Dermis blood vessel endothelial cell (primary cell): ENCODE measurements around the gene FAM153A. TPM values are rescaled to one million over a fixed set of nuclear protein-coding genes. Genes with fewer than 3 reads are reported as not detected.
"Not testable (repeated sequence)": the region's sequence is repeated elsewhere in the genome, so short reads cannot be mapped to it uniquely, and the experiment has no call there.

ENCODE experiments used
- DNase-seq: peaks from one replicate; pipeline ENCODE4 v3.0.0; 2010
- total RNA-seq: library from RNA; depleted of rRNA; stranded (reverse); fragments of >200 nt; gene quantifications from 2 replicates; pipeline ENCODE4 v1.2.3, GENCODE V29; 2014

Gene FAM153A
- total RNA-seq: not detected in 2 replicates

DNA sequence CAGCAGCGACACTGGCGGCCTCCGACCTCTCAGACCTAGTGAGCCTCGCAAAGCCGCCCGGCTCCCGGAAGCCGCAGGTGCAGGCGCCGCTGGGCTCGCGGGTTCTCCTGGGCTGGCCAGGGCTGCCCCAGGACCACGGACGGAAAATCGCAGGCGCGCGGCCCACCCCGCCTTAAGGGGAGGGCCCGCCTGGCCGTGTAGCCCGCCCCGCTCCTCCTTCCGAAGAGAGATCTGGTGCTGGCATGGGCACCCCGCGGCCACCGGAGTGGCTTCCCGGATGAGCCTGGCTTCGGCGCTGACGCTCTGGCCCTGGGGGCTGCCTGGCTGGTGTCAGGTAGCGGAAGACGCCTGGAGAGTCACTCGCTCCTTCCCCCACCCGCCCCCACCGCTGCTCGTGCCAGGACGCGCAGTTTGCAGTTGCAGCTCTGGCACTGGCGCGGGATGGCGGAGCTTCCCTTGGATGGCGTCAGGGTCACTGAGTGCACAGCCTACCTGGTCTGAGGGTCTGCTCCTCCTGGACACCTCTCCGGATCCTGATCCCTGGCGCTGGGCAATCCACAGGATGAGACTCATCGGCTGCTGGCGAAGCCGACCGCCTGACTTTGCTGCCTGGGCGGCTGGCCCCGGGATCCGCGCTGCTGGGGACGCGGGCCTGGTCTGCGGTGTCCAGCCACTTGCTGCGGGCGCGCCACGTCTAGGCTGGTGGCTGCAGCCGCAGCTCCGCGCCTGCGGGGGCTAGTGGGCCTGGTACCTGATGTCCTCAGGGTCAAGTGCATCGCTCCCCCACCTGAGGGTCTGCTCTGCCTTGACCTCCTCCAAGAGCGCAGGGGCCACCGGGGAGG is at the start of gene FAM153A:
Gene FAM153A, minus strand, starts transcription at position 108 of the 842 bp plus-strand sequence.
- DNase-seq: not testable (repeated sequence)

DNA sequence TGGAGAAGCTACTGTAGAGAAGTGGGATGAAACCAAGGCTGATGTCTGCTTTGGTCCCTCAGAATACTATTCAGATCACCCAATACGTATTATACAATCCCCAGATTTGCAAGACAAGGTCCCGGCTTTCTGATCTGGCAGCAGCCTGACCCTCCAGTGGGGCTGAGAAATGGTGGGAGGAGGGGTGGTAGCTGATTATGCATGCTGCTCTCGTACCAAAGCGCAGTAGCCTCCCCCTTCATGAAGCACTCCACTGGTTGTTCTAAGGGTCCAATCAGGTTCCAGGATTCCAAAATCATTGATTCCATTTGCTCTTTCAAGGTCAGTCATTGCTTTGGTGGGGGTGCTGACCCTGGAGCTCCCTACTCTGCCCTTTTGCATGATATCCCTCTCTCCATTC is 49.6 kb upstream of the FAM153A start:
- DNase-seq: not testable (repeated sequence)

DNA sequence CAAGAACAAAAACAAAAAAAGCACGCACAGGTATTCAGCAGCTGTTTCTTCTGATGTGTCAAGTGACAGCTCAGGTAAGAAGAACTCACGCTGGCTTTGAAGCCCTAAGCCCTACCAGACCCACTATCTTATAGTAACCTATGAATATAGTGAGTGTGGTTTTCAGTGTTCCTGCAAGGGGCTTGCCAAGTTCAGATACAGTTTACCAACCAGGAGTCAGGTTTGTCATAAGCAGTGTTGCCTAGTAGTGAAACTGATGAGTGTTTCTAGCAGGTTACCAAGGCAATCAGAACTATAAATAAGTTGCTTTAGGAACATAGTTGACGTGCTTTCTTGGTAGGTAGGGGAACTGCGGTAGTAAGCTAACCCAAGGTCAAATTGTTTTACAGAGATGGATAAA is 43.4 kb upstream of the FAM153A start:
- DNase-seq: not testable (repeated sequence)

DNA sequence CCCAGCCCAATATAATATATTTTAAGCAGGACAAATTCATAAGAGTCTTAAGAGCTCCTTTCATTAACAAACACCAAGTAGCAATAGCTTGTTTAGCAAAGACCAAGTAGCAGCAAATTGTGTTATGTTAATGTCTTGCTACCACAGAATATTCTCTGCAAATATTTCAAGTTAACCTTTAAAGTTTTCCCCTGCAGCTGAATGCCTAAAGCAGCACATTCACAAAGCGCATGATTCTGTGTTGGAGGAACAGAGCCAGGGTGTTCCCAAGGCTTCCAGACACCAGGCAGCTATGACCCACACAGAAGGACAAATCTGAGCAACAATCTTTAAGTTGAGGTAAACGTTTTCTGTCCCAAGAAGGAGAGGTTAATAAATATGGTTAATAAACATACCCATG is 42.1 kb upstream of the FAM153A start:
- not testable (repeated sequence) for DNase-seq

DNA sequence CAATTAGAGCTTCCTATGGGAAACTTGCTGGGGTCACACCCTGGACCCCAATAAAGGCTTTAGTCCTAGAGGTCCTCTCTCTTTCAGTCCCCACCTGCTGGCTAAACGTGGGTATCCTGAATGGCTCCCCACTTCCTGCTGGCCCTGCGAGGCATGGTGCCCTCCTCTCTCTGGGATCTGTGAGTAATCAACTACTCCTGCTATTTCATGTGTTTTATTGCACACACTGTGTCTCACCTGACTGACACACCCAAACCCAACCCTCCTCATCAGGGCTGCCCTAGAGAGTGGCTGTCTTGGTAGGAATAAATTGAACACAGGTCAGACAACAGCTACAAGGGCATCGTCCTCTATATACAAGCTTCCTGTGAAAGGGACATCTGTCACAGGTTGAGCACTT is 39.8 kb upstream of the FAM153A start:
- DNase-seq: not testable (repeated sequence)

DNA sequence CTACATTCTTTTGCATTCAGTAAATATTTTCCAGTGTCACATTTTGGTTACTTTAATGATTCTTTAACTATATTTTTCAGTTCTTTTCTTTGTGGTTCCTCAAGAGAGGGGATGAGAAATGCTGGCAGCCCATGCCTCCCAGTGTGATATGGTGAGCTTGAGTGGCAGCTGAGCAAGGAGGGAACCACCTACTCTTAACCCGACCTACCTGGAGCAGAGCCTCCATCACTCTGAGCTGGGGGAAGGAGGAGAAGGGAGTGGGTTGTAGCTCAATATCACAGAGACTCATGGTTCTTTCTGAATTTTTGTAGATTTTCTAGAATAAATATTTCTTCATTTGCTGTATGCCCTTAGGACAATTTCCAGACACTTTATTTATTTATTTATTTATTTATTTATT is 37.0 kb upstream of the FAM153A start:
- not testable (repeated sequence) for DNase-seq

DNA sequence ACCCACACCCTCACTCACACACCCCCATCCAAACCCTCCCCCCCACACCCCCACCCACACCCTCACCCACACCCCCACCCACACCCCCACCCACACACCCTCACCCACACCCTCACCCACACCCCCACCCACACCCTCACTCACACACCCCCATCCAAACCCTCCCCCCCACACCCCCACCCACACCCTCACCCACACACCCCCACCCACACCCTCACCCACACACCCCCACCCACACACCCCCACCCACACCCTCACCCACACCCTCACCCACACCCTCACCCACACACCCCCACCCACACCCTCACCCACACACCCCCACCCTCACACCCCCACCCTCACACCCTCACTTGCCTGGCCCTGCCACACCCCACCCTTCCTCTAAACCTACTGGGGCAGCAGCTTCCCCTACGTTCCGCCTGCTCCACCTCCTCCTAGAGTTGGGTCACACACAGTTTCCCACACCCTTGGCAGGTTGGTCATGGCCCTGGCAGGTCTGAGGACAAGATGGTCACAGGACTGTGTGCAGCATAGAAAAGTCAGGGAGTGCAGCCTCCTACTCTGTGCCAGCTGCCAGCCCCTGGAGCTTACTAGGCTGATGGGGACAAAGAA is 30.2 kb upstream of the FAM153A start:
- not testable (repeated sequence) for DNase-seq

DNA sequence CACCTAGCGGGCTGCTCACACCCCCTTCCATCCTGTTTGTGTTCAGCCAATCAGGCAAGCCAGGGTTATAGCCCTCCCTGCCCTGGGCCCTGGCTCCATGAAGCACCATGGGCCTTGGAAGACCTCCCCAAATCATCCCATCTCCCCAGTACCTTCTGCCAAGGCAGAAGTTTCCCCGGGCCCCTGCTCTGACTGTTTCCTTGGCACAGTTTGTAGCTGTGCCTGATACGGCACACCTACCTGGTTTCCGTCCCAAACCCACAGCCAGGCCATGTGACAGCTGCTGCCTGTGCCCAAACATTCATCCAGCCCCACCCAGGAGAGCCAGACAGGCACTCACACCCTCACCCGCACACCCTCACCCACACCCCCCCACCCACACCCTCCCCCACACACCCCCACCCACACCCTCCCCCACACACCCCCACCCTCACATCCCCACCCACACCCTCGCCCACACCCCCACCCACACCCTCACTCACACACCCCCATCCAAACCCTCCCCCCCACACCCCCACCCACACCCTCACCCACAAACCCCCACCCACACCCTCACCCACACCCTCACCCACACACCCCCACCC is 29.6 kb upstream of the FAM153A start:
- DNase-seq: not testable (repeated sequence)

DNA sequence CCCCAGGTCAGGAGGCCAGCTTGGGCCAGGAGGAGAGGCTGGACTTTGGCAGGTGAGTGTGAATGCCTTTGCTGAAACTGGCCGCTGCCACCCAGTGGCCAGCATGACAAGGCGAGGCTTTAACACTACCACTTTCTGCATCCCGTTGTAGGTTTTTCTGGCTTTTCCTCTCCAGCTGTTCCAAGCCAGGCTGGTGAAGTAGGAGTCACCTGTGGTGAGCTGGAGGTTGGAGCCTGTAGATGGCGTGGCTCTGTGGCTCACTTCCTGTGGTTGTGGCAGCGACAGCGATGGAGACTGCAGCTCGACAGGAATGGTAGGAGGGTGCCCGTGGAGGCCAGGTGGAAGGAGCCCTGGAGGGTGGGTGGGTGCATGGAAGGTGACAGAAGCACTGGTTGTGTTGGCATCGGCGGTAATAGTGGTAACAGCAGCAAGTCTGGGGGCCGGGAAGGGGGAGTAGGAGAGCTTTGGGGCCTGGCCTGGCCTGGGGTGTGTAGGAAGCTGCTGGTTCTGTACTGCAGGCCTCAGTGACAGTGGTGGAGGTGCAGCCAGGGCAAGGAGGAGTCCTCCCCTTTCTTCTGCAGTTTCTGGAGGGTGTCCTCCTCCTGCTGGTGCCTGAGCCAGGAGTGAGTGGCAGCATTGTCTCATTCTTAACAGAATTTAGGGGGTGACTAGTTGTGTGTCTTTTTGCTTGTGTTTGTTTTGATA is 26.7 kb upstream of the FAM153A start:
- not testable (repeated sequence) for DNase-seq

DNA sequence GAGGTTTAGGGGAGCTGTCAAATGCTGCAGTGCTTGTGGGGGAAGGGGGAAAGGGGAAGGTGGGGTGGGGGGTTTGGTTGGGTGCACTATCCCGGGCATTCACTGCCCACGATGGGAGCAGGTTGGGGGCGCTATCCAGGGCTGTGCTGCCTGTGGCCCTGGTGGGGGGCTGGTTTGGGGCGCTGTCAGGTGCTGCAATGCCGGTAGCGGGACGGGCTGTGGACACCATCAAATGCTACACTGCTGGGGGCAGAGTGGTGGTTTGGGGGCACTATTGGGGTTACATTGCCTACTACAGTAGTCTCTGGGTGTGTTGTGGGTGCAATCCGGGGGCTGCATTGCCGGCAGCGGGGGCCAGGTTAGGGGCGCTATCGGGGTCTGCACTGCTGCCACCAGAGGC is 25.7 kb upstream of the FAM153A start:
- not testable (repeated sequence) for DNase-seq

DNA sequence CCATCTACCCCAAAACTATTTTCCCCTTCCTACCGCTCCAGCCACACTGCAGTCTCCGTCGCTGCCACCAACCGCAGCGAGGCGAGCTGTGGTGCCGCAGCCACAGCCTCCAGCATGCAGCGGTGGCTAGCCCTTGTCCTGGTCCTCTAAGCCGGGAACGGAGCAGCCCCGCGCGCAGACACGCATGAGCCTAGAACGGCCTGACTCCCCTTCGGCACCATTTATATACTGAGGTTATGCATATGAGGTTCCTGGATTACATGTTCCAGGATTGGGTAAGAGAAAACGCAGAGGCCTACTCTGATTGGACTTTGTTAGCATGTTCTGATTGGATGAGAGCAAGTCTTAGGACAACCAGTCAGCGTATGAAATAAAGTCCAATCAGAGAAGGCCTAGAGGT is 24.6 kb upstream of the FAM153A start:
- DNase-seq: not testable (repeated sequence)

DNA sequence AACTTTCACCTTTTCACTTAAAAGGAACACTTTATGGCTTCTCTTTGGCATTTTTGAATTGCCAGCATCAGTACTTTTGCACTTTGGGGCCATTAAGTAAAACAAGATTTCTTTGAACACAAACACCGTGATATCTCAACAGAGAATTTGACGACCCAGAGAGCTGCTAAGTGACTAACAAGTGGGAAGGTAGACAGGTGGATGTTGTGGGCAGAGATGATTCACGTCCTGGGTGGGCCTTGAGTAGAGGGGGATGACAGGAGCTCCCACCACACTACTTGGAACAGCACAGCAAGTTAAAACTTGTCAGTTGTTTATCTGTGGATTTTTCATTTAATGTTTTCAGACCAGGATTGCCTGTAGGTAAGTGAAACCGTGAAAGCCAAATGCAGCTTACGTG is 18.7 kb upstream of the FAM153A start:
- DNase-seq: not testable (repeated sequence)

DNA sequence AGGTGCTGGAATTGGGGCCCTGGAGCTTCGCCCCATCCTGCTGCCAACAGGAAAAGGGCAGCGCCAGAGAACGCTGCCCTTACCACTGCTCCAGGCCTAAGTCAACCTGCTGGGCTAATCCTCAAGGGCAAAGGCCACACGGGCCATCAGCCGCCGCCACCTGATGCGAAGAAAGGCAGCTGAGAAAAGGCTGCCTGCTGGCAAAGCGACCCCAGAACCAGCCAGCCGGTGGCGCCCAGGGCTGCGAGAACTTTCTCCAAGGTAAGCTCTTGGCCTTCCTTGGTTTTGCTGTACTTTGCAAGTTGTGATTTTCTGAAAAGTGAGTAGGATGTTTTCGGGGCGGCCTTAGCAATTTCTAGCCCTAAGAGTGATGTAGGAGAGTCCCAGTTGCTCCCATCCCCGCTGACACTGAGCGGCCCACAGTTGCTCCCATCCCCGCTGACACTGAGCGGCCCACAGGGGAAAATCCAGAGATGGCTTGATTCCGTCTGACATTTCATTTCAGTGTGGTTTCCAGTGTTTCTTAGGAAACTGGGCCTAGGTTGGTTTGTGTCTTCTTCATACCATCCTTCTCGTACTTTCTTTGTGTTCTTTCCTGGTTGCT is 15.6 kb upstream of the FAM153A start:
- DNase-seq: not testable (repeated sequence)

DNA sequence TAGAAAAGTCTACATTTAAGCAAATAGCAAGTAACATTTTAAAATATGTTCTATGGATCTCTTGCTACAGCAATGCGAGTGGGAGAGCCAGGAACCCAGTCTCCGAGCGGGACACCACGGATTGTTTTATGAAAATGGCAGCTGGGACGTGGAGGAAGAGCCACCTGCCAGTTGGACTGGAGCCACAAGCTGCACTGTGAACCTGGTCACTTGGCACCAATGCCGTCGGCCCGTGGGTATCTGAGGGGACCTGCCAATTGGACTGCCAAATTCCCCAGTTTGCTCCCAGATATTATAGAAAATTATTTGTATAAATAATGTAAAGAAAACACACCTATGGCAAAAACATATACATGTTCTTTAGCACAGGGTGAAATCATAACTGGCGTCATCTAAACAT is 10.6 kb upstream of the FAM153A start:
- DNase-seq: not testable (repeated sequence)

DNA sequence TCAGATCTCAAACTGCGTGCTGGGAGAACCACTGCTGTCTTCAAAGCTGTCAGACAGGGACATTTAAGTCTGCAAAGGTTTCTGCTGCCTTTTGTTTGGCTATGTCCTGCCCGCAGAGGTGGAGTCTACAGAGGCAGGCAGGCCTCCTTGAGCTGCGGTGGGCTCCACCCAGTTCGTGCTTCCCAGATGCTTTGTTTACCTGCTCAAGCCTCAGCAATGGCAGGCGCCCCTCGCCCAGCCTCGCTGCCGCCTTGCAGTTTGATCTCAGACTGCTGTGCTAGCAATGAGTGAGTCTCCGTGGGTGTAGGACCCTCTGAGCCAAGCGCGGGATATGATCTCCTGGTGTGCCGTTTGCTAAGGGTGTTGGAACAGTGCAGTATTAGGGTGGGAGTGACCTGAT is 8.9 kb upstream of the FAM153A start:
- DNase-seq: not testable (repeated sequence)

DNA sequence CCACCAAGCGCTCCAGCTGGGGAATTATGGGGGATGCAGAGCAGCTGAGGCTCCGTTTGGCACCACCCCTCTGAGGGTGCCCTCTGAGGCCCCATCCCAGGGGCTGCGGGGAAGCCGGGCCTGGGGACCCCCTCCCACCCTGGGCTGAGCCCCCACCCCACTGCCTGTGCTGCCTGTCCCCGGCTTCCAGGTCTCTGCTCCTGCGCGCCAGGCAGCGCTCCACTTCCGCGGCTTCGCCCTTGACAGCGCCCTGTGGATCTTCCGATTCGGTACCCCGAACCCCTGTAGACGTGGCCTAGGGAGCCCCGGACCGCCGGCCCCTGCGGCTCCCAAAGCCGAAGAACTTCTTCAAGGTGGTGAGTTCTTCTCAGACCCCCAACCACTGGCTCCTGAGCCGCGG is 530 bp downstream of the FAM153A start:
- DNase-seq: not testable (repeated sequence)

DNA sequence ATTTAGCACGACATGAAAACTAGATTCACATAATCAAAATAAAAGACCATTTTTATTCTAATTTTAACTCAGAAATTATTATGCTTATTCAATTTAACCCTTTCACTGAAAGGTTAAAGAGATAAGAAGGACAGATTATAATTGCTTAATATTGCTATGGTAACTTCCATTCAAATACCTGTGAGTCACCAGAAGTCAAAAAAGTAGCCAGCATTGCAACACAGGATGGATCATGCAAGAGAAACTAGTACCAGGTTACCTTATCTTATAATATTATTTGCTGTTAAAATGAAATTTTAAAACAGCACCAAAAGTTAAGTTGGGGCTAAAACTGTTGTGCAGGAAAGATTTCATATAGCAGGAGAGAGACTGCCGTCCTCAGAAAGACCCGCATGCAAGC is 11.5 kb downstream of the FAM153A start:
- DNase-seq: not testable (repeated sequence)

DNA sequence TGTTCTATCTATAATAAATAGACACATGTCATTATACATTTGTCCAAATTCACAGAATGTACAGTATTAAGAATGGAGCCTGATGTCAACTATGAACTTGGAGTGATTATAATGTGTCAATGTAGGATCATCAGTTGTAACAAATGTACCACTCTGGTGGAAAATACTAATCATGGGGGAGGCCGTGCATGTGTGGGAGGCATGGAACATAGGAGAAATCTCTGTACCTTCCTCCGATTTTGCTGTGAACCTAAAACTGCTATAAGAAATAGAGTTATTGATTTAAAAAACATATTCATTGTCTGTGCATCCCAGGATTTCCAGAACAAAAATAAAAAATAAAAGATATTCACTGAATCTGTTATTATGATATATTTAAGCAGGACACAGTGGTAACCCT is 12.1 kb downstream of the FAM153A start:
- DNase-seq: not testable (repeated sequence)

DNA sequence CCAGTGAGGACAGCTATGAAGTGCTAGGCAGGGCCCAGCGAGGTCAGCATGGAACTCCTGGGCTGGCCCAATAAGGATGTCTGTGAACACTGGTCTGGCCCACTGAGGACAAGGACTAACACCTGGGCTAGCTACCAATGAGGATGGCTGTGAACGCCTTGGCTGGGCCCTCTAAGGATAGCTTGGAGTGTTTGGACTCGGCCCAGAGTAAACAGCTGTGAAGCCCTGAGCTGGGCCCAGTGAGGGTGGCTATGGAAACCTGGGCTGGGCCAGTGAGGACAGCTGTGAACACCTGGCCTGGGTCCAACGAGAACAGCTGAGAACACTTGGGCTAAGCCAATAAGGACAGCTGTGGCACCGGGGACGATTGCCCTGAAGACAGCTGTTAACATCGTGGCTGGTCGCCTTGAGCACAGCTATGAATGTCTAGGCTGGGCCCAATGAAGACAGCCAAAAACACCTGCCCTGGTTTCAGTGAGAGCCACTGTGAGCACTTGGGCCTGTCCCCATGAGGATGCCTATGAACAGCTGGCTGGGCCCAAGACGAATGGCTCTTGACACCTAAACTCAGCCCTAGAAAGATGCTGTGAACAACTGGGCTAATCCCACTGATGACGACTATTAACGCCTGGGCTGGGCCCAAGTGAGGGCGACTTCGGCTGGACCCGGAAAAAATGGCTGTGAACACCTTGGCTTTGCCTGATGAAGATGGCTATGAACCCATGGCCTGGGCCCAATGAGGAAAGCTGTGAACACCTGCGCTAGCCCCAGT is 18.8 kb downstream of the FAM153A start:
- not testable (repeated sequence) for DNase-seq

DNA sequence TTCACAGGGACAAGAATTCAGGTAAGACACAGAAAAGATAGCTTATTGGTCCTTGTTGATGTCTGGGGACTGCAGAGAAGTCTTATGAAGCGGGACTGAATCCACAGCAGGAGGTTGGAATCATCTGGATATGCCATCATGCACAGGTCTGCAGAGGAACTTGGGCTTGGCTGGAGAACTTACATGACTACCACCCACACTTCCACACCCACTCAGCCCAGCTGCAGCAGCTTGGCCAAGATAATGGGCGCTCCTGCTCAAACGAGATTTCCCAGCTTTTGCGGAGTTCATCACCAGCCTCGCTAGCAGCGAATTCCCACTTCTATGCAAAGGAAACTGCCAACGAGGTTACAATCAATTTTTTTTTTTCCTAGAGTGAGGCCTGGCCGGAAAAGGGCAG is 21.7 kb downstream of the FAM153A start:
- not testable (repeated sequence) for DNase-seq

DNA sequence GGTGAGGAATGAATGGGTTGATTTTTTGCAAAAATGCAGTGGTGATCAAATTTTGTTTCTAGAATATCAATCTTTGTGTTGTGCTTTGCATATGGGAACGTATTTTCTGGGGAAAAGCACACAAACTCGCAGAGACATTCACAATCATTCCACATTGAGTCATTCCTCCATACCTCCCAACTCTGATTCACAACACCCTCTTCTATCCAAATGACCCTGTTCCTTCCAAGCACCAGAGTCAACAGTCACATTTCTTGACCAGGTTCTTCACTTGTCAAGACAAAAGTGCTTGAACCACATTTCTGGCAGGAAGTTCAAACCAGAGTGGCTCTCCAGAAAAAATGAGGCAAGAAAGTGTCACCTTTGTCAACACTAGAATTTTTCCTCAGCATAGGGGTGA is 35.3 kb downstream of the FAM153A start:
- DNase-seq: not testable (repeated sequence)

DNA sequence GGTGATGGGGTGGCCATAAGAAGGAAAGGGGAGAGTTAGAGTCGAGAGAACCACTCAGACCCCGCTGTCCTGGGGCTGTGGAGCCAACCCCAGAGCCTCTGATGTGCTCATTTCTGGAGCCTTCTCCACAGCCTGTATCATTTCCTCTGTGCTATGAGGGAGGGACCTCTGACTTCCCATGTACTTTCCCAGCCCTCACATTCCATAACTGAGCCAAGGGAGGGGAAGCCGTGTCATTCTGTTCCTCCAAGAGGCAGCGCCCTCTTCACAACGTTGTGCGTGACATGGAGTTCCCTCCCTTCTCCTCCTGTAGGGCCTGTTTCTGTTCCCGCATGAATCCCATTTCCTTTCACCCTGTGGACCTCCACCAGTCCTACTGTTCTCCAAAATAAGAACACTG is 57.8 kb downstream of the FAM153A start:
- DNase-seq: not testable (repeated sequence)
